PC-3 (cell line): ENCODE measurements around the gene F2RL1.

ENCODE experiments used
- EZH2 ChIP-seq: fragments of 300-600 bp; sonication (generic); IDR thresholded peaks from one replicate; pipeline ENCODE4 v1.6.1; 2017; ENCODE audit warnings: antibody characterized with exemption, mild to moderate bottlenecking, low read length; ENCODE audit not compliant: unreplicated experiment
- TF ChIP-seq, protein P1 (sequence below): fragments of 300-600 bp; sonication (generic); conservative IDR thresholded peaks from 2 replicates; pipeline ENCODE4 v1.5.1; 2017; ENCODE audit warnings: antibody characterized with exemption, low read depth, mild to moderate bottlenecking, low read length

DNA sequence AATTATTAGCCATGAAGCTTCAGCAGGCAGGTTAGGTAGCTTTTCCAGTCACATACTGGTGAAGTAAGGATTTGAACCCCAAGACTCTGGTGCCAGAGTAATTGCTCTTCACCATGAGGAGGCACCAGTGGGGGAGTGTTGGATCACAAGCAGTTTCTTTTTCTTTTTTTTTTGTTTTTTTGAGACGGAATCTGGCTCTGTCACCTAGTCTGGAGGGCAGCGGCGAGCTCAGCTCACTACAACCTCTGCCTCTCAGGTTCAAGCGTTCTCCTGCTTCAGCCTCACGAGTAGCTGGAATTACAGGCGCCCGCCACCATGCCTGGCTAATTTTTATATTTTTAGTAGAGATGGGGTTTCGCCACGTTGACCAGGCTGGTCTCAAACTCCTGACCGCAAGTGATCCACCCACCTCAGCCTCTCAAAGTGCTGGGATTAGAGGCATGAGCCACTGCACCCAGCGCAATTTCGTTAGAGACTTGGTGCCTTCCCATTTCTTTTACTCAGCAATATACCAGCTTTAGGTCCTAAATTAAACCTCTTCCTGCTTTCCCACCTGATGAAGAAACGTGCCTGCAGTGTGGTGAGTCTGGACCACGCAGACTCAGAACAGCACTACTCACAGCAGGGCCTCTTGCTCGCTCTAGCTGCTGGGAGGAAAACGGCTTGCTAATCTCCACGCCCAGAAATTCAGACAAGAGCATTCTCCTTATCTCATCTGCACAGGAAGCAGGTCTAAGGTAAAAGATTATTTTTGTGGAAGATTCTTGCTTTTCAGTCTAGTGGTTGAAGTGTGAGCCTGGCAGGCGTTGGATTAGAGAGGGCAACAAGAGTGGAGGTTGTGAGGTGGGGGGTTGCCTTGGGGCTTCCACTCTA lies 30.8 kb downstream of the F2RL1 start, which contains the start of gene S100Z:
- TF ChIP-seq, protein P1, sequence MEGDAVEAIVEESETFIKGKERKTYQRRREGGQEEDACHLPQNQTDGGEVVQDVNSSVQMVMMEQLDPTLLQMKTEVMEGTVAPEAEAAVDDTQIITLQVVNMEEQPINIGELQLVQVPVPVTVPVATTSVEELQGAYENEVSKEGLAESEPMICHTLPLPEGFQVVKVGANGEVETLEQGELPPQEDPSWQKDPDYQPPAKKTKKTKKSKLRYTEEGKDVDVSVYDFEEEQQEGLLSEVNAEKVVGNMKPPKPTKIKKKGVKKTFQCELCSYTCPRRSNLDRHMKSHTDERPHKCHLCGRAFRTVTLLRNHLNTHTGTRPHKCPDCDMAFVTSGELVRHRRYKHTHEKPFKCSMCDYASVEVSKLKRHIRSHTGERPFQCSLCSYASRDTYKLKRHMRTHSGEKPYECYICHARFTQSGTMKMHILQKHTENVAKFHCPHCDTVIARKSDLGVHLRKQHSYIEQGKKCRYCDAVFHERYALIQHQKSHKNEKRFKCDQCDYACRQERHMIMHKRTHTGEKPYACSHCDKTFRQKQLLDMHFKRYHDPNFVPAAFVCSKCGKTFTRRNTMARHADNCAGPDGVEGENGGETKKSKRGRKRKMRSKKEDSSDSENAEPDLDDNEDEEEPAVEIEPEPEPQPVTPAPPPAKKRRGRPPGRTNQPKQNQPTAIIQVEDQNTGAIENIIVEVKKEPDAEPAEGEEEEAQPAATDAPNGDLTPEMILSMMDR: no peak
- TF ChIP-seq EZH2: no peak
